ENCODE results near the gene ZNHIT6. TPM values are rescaled to one million over a fixed set of nuclear protein-coding genes. Genes with fewer than 3 reads are reported as not detected.

Gene ZNHIT6
- polyA plus RNA-seq, 4 donors, result 2.5 to 25.3 (median 6.5) TPM

GRCh38 chr1:85603086-85603880, 105.0 kb downstream of the ZNHIT6 start:
- no peaks in the 10 kb centered on the region for H3K27me3 ChIP-seq (ENCODE audit: control insufficient read depth in 3 of 3, insufficient read depth in 3 of 3, low read length in 3 of 3)
- H3K9me3 ChIP-seq (ENCODE audit: control insufficient read depth in 2 of 2, insufficient read depth in 1 of 2, low read depth in 1 of 2, low read length in 1 of 2), result no peaks in the 10 kb centered on the region
- no peaks in the 10 kb centered on the region for H3K36me3 ChIP-seq (ENCODE audit: control insufficient read depth in 3 of 3, insufficient read depth in 2 of 3, low read depth in 1 of 3, low read length in 3 of 3)
- H3K27ac ChIP-seq (ENCODE audit: low read depth in 1 of 3, low read length in 2 of 3), result no peak overlapping the region
- H3K4me3 ChIP-seq (ENCODE audit: low read depth in 1 of 3, low read length in 3 of 3), result no peak overlapping the region
- peaks cover 0 to 57% (median 0%) of the 10 kb centered on the region in 3 donors for H3K4me1 ChIP-seq (ENCODE audit: control insufficient read depth in 3 of 3, insufficient read depth in 2 of 3, low read depth in 1 of 3, low read length in 2 of 3)
- DNase-seq (no peak), FAIRE-seq (no peak)
- 83 to 91% (median 88%) methylated on average over 7 of the region's 7 CpGs for WGBS, 3 donors

DNA sequence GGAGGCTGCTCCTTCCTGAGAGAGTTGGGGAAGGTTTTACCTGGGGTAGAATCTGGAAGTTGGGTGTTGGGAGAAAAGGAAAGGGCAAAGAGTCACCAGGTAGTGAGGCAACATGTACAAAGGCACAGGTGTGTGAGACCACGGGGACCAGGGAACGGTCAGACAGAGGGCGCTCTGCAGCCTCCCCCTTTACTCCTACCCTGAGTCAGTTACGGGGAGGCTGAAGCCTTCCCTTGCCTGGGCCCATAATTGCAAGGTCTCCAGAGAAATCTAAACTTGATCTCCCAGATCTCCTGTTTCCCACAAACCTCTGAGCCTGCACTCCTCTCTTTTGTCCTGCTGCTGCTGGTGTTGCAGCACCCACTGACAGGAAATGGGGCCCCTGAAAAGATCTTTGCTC, 105.7 kb downstream of the ZNHIT6 start:
- Histone ChIP-seq H3K9me3 (ENCODE audit: control insufficient read depth in 2 of 2, insufficient read depth in 1 of 2, low read depth in 1 of 2, low read length in 1 of 2) (no peaks in the 10 kb centered on the region), H3K27ac (ENCODE audit: low read depth in 1 of 3, low read length in 2 of 3) (no peak overlapping the region), H3K4me3 (ENCODE audit: low read depth in 1 of 3, low read length in 3 of 3) (no peak overlapping the region), H3K36me3 (ENCODE audit: control insufficient read depth in 3 of 3, insufficient read depth in 2 of 3, low read depth in 1 of 3, low read length in 3 of 3) (no peaks in the 10 kb centered on the region), H3K4me1 (ENCODE audit: control insufficient read depth in 3 of 3, insufficient read depth in 2 of 3, low read depth in 1 of 3, low read length in 2 of 3) (peaks cover 0 to 50% (median 0%) of the 10 kb centered on the region in 3 donors), H3K27me3 (ENCODE audit: control insufficient read depth in 3 of 3, insufficient read depth in 3 of 3, low read length in 3 of 3) (no peaks in the 10 kb centered on the region)
- WGBS, 3 donors, result 88 to 96% (median 95%) methylated on average over 4 of the region's 4 CpGs
- FAIRE-seq (no peak), DNase-seq (no peak)

DNA sequence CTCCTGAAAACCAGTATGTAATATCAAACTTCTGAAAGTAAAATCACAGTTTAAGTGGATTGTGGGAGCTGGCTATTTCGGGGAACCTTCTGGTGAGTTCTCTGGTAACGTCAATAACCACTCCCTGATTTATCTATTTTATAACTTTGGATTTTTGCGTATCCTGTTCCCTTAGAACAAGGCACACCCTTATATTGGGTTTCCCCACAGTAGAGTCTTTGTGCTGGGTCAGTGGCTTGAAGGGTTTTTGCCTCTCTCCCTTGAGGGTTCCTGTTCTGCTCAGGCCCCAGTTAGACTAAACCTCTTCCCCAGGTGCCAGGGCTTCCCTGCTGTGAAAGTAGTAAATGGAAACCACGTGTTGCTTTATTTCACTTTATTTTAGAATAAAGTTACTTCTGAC, 106.3 kb downstream of the ZNHIT6 start:
- Histone ChIP-seq H3K36me3 (ENCODE audit: control insufficient read depth in 3 of 3, insufficient read depth in 2 of 3, low read depth in 1 of 3, low read length in 3 of 3) (no peaks in the 10 kb centered on the region), H3K4me1 (ENCODE audit: control insufficient read depth in 3 of 3, insufficient read depth in 2 of 3, low read depth in 1 of 3, low read length in 2 of 3) (peaks cover 0 to 44% (median 0%) of the 10 kb centered on the region in 3 donors), H3K4me3 (ENCODE audit: low read depth in 1 of 3, low read length in 3 of 3) (no peak overlapping the region), H3K9me3 (ENCODE audit: control insufficient read depth in 2 of 2, insufficient read depth in 1 of 2, low read depth in 1 of 2, low read length in 1 of 2) (no peaks in the 10 kb centered on the region), H3K27me3 (ENCODE audit: control insufficient read depth in 3 of 3, insufficient read depth in 3 of 3, low read length in 3 of 3) (no peaks in the 10 kb centered on the region), H3K27ac (ENCODE audit: low read depth in 1 of 3, low read length in 2 of 3) (no peak overlapping the region)
- FAIRE-seq (no peak), DNase-seq (no peak)
- 45 to 66% (median 64%) methylated on average over 4 of the region's 4 CpGs for WGBS, 3 donors

DNA sequence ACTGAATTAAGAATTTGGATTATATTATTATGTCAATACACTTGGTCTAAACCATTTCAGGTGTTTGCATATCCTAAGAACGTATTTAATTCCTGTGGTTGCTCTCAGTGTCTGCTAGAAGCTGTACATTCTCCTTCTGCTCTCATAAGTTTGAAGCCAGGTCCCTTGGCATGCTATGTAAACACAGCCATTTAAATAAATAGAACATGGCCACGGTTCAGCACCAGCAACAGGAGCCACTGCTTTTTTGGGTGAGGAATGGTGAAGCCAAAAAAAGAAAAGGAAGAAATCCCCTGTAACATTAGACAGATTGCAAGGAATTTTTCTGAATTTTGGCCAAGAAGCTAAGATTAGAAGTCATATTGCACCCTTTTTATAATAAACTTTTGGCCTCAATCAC, 108.6 kb downstream of the ZNHIT6 start:
- no peaks in the 10 kb centered on the region for H3K9me3 ChIP-seq (ENCODE audit: control insufficient read depth in 2 of 2, insufficient read depth in 1 of 2, low read depth in 1 of 2, low read length in 1 of 2)
- no peaks in the 10 kb centered on the region for H3K36me3 ChIP-seq (ENCODE audit: control insufficient read depth in 3 of 3, insufficient read depth in 2 of 3, low read depth in 1 of 3, low read length in 3 of 3)
- H3K4me1 ChIP-seq (ENCODE audit: control insufficient read depth in 3 of 3, insufficient read depth in 2 of 3, low read depth in 1 of 3, low read length in 2 of 3), result peaks cover 0 to 22% (median 0%) of the 10 kb centered on the region in 3 donors
- FAIRE-seq (no peak), DNase-seq (no peak)
- H3K4me3 ChIP-seq (ENCODE audit: low read depth in 1 of 3, low read length in 3 of 3), result no peak overlapping the region
- 51 to 61% (median 59%) methylated on average over 2 of the region's 2 CpGs for WGBS, 3 donors
- no peak overlapping the region for H3K27ac ChIP-seq (ENCODE audit: low read depth in 1 of 3, low read length in 2 of 3)
- H3K27me3 ChIP-seq (ENCODE audit: control insufficient read depth in 3 of 3, insufficient read depth in 3 of 3, low read length in 3 of 3), result no peaks in the 10 kb centered on the region

Other genes starting within 250 kb of the ZNHIT6 start
- 100 to 1,000 TPM in 1 of 4 donors, 10 to 100 TPM in 3; 21.9 to 130 (median 46.7) TPM for gene DDAH1, start 243.3 kb downstream of the ZNHIT6 start, polyA plus RNA-seq
- gene CCN1, start 127.7 kb downstream of the ZNHIT6 start, polyA plus RNA-seq, result 10 to 100 TPM in 2 of 4 donors, 1 to 10 TPM in 2; 2.5 to 88.0 (median 32.1) TPM